NCI-H1105 treated with DMSO at 0.1 percent for 48 hours (cell line): Measurements from ENCODE around the gene CDK3.
"Not testable (repeated sequence)": the region's sequence is repeated elsewhere in the genome, so short reads cannot be mapped to it uniquely, and the experiment has no call there.

Experiments
- DNase-seq: peaks from one replicate; lab custom pipeline; 2025; lab: John Stamatoyannopoulos, UW

The CDK3 gene

GRCh38 chr17:76039121-76039520, 38.5 kb downstream of the CDK3 start:
- no peak for DNase-seq

GRCh38 chr17:76040376-76040775, 39.7 kb downstream of the CDK3 start:
- DNase-seq, result no peak

- DNase-seq, result not testable (repeated sequence)
Measured at GRCh38 chr17:76042868-76043267, 42.2 kb downstream of the CDK3 start.

- DNase-seq, result not testable (repeated sequence)
Measured at GRCh38 chr17:76044475-76045007, 43.9 kb downstream of the CDK3 start.

- DNase-seq, result no peak
Measured at GRCh38 chr17:76046064-76046463, 45.4 kb downstream of the CDK3 start.

- no peak for DNase-seq
Measured at GRCh38 chr17:76048025-76048605, 47.5 kb downstream of the CDK3 start.

GRCh38 chr17:76048711-76049110, 48.1 kb downstream of the CDK3 start:
- DNase-seq, result no peak

GRCh38 chr17:76049239-76049638, 48.6 kb downstream of the CDK3 start:
- DNase-seq, result no peak

GRCh38 chr17:76049836-76050537, 49.3 kb downstream of the CDK3 start:
- no peak for DNase-seq

- DNase-seq, result no peak
Measured at GRCh38 chr17:76050538-76051467, 50.1 kb downstream of the CDK3 start.

- DNase-seq, result no peak
Measured at GRCh38 chr17:76051561-76051960, 50.9 kb downstream of the CDK3 start.

- DNase-seq, result no peak
Measured at GRCh38 chr17:76053246-76054111, 52.8 kb downstream of the CDK3 start.

- DNase-seq, result no peak
Measured at GRCh38 chr17:76054112-76054476, 53.4 kb downstream of the CDK3 start.
